MM.1S (cell line): ENCODE results near the gene ESD.

Experiments used
- CTCF ChIP-seq: fragments of 300-600 bp; sonication (generic); IDR thresholded peaks from 2 replicates; pipeline ENCODE4 v1.5.1; 2016; ENCODE audit warnings: antibody characterized with exemption, low read length, mixed read lengths
- EZH2 ChIP-seq: fragments of 300-600 bp; sonication (generic); optimal IDR thresholded peaks from 2 replicates; pipeline ENCODE3; 2017; ENCODE audit warnings: low read depth, mild to moderate bottlenecking, antibody characterized with exemption, low read length, mixed read lengths
- EZH2phosphoT487 ChIP-seq: fragments of 300-600 bp; sonication (generic); IDR thresholded peaks from 2 replicates; pipeline ENCODE4 v1.6.1; 2018; ENCODE audit warnings: antibody characterized with exemption, low read length

- no peak for TF ChIP-seq CTCF
- no peak for TF ChIP-seq EZH2
- TF ChIP-seq EZH2phosphoT487, result no peak
These were observed 70.6 kb downstream of the ESD start for GRCh38 chr13:46726347-46726746.
